ENCODE results near the gene ASPRV1. TPM values are rescaled to one million over a fixed set of nuclear protein-coding genes. Genes with fewer than 3 reads are reported as not detected.

The ASPRV1 gene
- total and polyA plus RNA-seq, 5 donors = 0.79 to 1.2 (median 1.1) TPM

GRCh38 chr2:69934614-69934908 is 26.9 kb downstream of the ASPRV1 start:
- no peak for ATAC-seq
- Histone ChIP-seq H3K4me1 (ENCODE audit: control insufficient read depth, insufficient read depth, low read length) (peaks cover 2% of the 10 kb centered on the region), H3K27ac (ENCODE audit: low read length) (no peak overlapping the region), H3K4me3 (ENCODE audit: low read length) (no peak overlapping the region), H3K27me3 (ENCODE audit: control insufficient read depth, insufficient read depth) (no peaks in the 10 kb centered on the region), H3K9me3 (ENCODE audit: control insufficient read depth, low read length) (no peaks in the 10 kb centered on the region)
- DNase-seq = no peak
- intact Hi-C loops (cut with DNase I) = no loop called here
- 38% methylated on average over 1 of the region's 1 CpG for WGBS

GRCh38 chr2:69933839-69934613 is 27.4 kb downstream of the ASPRV1 start:
- Histone ChIP-seq H3K27ac (ENCODE audit: low read length) (no peak overlapping the region), H3K27me3 (ENCODE audit: control insufficient read depth, insufficient read depth) (no peaks in the 10 kb centered on the region), H3K4me1 (ENCODE audit: control insufficient read depth, insufficient read depth, low read length) (peaks cover 2% of the 10 kb centered on the region), H3K9me3 (ENCODE audit: control insufficient read depth, low read length) (no peaks in the 10 kb centered on the region), H3K4me3 (ENCODE audit: low read length) (no peak overlapping the region)
- WGBS = 46% methylated on average over 4 of the region's 4 CpGs
- intact Hi-C loops (cut with DNase I) = no loop called here
- ATAC-seq = peak; percentile 82 to 90
- peak in 1 of 3 donors; percentile 58 for DNase-seq

GRCh38 chr2:69933254-69933828 is 28.1 kb downstream of the ASPRV1 start:
- intact Hi-C loops (cut with DNase I) = no loop called here
- no peaks in the 10 kb centered on the region for H3K27me3 ChIP-seq (ENCODE audit: control insufficient read depth, insufficient read depth)
- H3K9me3 ChIP-seq (ENCODE audit: control insufficient read depth, low read length) = no peaks in the 10 kb centered on the region
- ATAC-seq (peak; percentile 57 to 69), DNase-seq (no peak)
- no peak overlapping the region for H3K27ac ChIP-seq (ENCODE audit: low read length)
- no peak overlapping the region for H3K4me3 ChIP-seq (ENCODE audit: low read length)
- peaks cover 2% of the 10 kb centered on the region for H3K4me1 ChIP-seq (ENCODE audit: control insufficient read depth, insufficient read depth, low read length)

- Histone ChIP-seq H3K9me3 (ENCODE audit: control insufficient read depth, low read length) (no peaks in the 10 kb centered on the region), H3K27ac (ENCODE audit: low read length) (no peak overlapping the region), H3K4me1 (ENCODE audit: control insufficient read depth, insufficient read depth, low read length) (peaks cover 2% of the 10 kb centered on the region), H3K4me3 (ENCODE audit: low read length) (no peak overlapping the region), H3K27me3 (ENCODE audit: control insufficient read depth, insufficient read depth) (no peaks in the 10 kb centered on the region)
- WGBS = 68% methylated on average over 1 of the region's 1 CpG
- no peak for ATAC-seq
- no peak for DNase-seq
- intact Hi-C loops (cut with DNase I) = no loop called here
Measured at GRCh38 chr2:69932596-69932922, 28.9 kb downstream of the ASPRV1 start.

GRCh38 chr2:69931832-69932595 is 29.4 kb downstream of the ASPRV1 start:
- WGBS = 79% methylated on average over 7 of the region's 7 CpGs
- intact Hi-C loops (cut with DNase I) = no loop called here
- Histone ChIP-seq H3K9me3 (ENCODE audit: control insufficient read depth, low read length) (no peaks in the 10 kb centered on the region), H3K4me1 (ENCODE audit: control insufficient read depth, insufficient read depth, low read length) (peaks cover 2% of the 10 kb centered on the region), H3K27ac (ENCODE audit: low read length) (no peak overlapping the region), H3K4me3 (ENCODE audit: low read length) (no peak overlapping the region), H3K27me3 (ENCODE audit: control insufficient read depth, insufficient read depth) (no peaks in the 10 kb centered on the region)
- ATAC-seq (no peak), DNase-seq (no peak)

- no peaks in the 10 kb centered on the region for H3K27me3 ChIP-seq (ENCODE audit: control insufficient read depth, insufficient read depth)
- no peak overlapping the region for H3K4me3 ChIP-seq (ENCODE audit: low read length)
- 72% methylated on average over 3 of the region's 3 CpGs for WGBS
- no peak overlapping the region for H3K27ac ChIP-seq (ENCODE audit: low read length)
- intact Hi-C loops (cut with DNase I) = no loop called here
- H3K9me3 ChIP-seq (ENCODE audit: control insufficient read depth, low read length) = no peaks in the 10 kb centered on the region
- DNase-seq (peak in 1 of 3 donors; percentile 24), ATAC-seq (peak in 1 of 2 donors; percentile 63)
- no peaks in the 10 kb centered on the region for H3K4me1 ChIP-seq (ENCODE audit: control insufficient read depth, insufficient read depth, low read length)
Measured at GRCh38 chr2:69926849-69927515, 34.4 kb downstream of the ASPRV1 start.

- intact Hi-C loops (cut with DNase I) = no loop called here
- WGBS = 98% methylated on average over 3 of the region's 3 CpGs
- ATAC-seq = no peak
- Histone ChIP-seq H3K9me3 (ENCODE audit: control insufficient read depth, low read length) (no peaks in the 10 kb centered on the region), H3K27ac (ENCODE audit: low read length) (no peak overlapping the region), H3K27me3 (ENCODE audit: control insufficient read depth, insufficient read depth) (no peaks in the 10 kb centered on the region), H3K4me1 (ENCODE audit: control insufficient read depth, insufficient read depth, low read length) (no peaks in the 10 kb centered on the region), H3K4me3 (ENCODE audit: low read length) (no peak overlapping the region)
- no peak for DNase-seq
Measured at GRCh38 chr2:69923116-69923515, 38.3 kb downstream of the ASPRV1 start.

- intact Hi-C loops (cut with DNase I) = loop anchor here in 2 of 4 donors (5.0 to 10.0 kb wide), 3 partner anchors 154 to 376 kb away; partner anchors contain the start of genes PCBP1 (in 1 of the 2) and SNRPG (in 1 of the 2)
- 48% methylated on average over 3 of the region's 3 CpGs for WGBS
- ATAC-seq (no peak), DNase-seq (no peak)
- no peaks in the 10 kb centered on the region for H3K9me3 ChIP-seq (ENCODE audit: control insufficient read depth, low read length)
- H3K27me3 ChIP-seq (ENCODE audit: control insufficient read depth, insufficient read depth) = no peaks in the 10 kb centered on the region
- H3K4me3 ChIP-seq (ENCODE audit: low read length) = no peak overlapping the region
- no peak overlapping the region for H3K27ac ChIP-seq (ENCODE audit: low read length)
- no peaks in the 10 kb centered on the region for H3K4me1 ChIP-seq (ENCODE audit: control insufficient read depth, insufficient read depth, low read length)
Measured at GRCh38 chr2:69918401-69918800, 43.0 kb downstream of the ASPRV1 start.

- H3K4me1 ChIP-seq (ENCODE audit: control insufficient read depth, insufficient read depth, low read length) = no peaks in the 10 kb centered on the region
Measured at GRCh38 chr2:69917852-69918251, 43.6 kb downstream of the ASPRV1 start.

GRCh38 chr2:69916106-69916505 is 45.3 kb downstream of the ASPRV1 start:
- DNase-seq (no peak), ATAC-seq (no peak)
- Histone ChIP-seq H3K4me1 (ENCODE audit: control insufficient read depth, insufficient read depth, low read length) (no peaks in the 10 kb centered on the region), H3K27me3 (ENCODE audit: control insufficient read depth, insufficient read depth) (no peaks in the 10 kb centered on the region), H3K4me3 (ENCODE audit: low read length) (peak overlapping the region; percentile 87), H3K9me3 (ENCODE audit: control insufficient read depth, low read length) (no peaks in the 10 kb centered on the region), H3K27ac (ENCODE audit: low read length) (no peak overlapping the region)
- WGBS = 45% methylated on average over 2 of the region's 2 CpGs
- intact Hi-C loops (cut with DNase I) = loop anchor here in 2 of 4 donors (5.0 to 10.0 kb wide), 3 partner anchors 156 to 379 kb away; partner anchors contain the start of genes PCBP1 (in 1 of the 2) and SNRPG (in 1 of the 2)

More at GRCh38 chr2:69917852-69918251, 43.6 kb downstream of the ASPRV1 start:
- DNase-seq (peak in 2 of 3 donors; percentile 44 to 45), ATAC-seq (no peak)
- Histone ChIP-seq H3K4me3 (ENCODE audit: low read length) (no peak overlapping the region), H3K27me3 (ENCODE audit: control insufficient read depth, insufficient read depth) (no peaks in the 10 kb centered on the region), H3K27ac (ENCODE audit: low read length) (no peak overlapping the region), H3K9me3 (ENCODE audit: control insufficient read depth, low read length) (no peaks in the 10 kb centered on the region)
- intact Hi-C loops (cut with DNase I) = loop anchor here in 2 of 4 donors (5.0 to 10.0 kb wide), 3 partner anchors 154 to 377 kb away; partner anchors contain the start of genes PCBP1 (in 1 of the 2) and SNRPG (in 1 of the 2)
- WGBS = 48% methylated on average over 3 of the region's 3 CpGs
